ENCODE measurements around the gene TBCE.
A peak's percentile ranks its signal among the peaks of the same experiment; 100 is the strongest.

TBCE gene, protein sequence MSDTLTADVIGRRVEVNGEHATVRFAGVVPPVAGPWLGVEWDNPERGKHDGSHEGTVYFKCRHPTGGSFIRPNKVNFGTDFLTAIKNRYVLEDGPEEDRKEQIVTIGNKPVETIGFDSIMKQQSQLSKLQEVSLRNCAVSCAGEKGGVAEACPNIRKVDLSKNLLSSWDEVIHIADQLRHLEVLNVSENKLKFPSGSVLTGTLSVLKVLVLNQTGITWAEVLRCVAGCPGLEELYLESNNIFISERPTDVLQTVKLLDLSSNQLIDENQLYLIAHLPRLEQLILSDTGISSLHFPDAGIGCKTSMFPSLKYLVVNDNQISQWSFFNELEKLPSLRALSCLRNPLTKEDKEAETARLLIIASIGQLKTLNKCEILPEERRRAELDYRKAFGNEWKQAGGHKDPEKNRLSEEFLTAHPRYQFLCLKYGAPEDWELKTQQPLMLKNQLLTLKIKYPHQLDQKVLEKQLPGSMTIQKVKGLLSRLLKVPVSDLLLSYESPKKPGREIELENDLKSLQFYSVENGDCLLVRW

DNA sequence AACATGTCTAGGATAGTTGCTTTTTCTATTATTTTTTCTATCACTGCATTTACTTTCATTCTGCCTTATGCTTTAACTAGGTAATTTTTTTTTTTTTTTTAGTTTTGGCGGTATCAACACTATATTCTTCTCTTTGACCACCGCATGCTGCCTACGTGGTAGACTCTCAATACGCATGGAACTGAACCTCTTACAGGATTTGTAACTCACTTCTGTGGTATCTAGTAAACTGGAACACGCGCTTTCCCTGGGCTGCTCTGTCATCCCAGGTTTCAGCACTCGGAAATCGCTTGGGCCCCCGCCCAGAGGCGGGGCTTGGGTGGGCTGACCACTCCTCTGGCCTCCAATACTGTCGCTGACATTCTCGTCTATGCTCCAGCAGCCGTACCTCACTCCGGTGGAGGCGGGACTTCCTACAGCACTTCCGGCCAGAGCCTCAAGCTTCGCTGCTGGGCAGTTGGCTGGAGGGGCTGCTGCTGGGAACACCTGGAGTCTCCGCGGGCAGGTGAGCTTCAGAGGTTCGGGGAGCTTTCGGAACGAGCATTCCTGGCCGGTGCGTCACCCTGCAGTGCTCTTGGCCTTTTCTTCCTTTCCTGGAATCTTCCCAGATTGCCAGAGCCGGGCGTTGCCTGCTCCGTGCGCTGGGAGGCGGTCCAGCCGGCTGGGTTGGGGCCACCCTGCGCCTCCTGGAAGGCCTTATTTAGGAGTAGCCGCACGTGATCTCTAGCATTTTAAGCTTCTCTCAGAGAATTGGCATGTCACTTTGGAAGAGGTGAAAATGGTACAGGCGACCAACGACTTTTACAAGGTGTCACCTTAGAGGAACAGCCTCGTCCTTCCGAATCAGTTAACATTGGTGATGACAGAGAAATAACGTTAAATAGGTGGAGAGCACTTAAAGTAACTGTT is at the start of gene TBCE:
TBCE (plus strand) TSS at position 428 of the 909 bp plus-strand sequence. CDS start 12,623 bp downstream, outside the sequence.
- H3K4me3 ChIP-seq (ENCODE audit: low read depth, low read length) = peak within 1 kb of the TSS; percentile 73

DNA sequence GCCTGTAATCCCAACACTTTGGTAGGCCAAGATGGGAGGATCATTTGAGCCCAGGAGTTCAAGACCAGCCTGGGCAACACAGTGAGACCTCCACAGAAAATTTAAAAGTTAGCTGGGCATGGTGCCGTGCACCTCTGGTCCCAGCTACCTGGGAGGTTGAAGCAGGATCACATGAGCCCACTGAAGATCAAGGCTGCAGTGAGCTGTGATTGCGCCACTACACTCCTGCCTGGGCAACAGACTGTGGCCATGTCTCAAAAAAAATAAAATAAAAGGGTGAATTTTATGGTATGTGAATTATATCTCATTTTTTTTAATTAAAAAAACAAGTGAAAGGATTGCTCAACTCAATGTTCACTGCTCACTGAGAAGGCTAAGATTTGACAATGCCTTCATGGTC is 48.0 kb upstream of the TBCE start:
- no peak overlapping the region for H3K4me3 ChIP-seq (ENCODE audit: low read depth, low read length)

DNA sequence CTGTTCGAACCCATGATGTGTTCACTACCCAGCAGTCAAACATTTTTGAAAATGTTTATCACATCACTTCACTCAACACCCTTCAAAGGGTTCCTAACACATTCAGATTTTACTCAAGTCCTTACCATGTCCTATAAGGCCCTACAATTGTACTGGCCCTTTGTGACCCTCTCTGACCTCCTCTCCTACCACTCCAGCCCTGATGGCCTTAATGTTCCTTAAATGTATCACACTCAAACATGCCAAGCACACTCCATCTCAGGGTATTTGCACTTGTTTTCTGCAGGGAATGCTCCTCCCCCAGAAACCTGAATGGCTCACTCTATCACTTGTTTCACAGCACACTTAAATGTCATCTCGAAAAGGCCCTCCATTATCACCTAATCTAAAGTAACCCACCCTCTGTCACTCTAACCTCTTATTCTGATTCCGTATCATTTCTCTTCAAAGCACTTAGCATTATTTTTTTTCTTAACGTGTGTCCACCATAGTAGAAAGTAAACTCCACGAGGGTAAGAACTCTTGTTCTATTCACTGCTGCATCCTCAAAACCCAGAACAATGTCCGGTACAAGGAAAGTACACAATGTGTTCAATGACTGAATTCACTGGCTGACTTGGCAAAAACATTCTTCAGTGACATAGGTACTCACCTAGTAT is 46.6 kb upstream of the TBCE start:
- H3K4me3 ChIP-seq (ENCODE audit: low read depth, low read length) = no peak overlapping the region

DNA sequence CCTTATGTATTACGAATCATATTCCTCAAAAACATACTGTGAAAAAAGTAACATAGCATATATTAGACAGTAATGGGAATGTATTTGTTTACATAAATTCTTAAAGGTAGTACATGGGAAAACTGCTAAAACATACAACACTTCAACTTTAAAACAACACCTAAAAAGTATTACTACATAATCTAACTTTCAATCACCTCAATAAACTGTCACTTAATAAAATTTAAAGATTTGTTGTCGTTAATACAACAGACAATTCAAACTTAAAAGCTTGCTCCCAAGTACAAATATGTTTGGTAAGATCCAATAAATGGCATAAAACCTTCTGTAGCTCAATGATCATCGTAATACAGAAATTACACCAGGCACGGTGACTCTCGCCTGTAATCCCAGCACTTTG is 42.9 kb upstream of the TBCE start:
- no peak overlapping the region for H3K4me3 ChIP-seq (ENCODE audit: low read depth, low read length)

DNA sequence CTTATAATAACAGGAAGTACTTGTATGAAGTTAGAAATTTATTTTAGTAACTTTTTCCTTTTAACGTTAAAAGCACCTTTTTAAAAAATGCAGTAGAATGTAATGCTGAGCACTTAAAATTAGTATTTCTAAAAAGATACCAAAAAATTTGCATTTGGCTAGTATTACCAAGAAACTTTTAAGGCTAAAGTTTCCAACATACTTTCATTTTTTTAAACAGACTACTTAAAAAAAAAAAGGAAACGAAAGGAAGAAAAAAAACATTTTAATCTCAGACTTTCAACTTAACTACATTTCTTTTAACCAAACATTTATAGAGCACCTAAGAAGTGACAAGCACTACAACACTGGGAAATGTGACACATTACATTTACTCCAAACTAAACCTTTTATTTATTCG is 42.1 kb upstream of the TBCE start:
- no peak overlapping the region for H3K4me3 ChIP-seq (ENCODE audit: low read depth, low read length)

DNA sequence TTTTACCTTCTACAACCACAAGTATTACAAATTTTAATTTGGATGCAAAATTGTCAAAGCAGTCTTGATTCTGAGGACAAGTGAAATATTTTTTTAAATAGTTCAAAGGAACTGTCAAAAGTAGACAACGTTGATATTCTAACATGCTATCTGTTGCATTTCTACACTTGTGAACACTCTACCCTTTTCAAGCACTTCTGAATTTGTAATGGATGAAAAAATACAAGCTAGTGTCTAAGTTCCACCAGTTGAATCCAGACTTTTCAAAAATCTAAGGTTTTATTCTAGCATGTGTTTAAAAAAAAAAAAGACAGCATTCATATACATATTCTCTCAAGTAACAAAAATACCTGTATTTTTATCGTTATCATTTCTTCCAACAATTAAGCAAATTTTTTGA is 41.4 kb upstream of the TBCE start:
- peak overlapping the region; percentile 89 for H3K4me3 ChIP-seq (ENCODE audit: low read depth, low read length)

DNA sequence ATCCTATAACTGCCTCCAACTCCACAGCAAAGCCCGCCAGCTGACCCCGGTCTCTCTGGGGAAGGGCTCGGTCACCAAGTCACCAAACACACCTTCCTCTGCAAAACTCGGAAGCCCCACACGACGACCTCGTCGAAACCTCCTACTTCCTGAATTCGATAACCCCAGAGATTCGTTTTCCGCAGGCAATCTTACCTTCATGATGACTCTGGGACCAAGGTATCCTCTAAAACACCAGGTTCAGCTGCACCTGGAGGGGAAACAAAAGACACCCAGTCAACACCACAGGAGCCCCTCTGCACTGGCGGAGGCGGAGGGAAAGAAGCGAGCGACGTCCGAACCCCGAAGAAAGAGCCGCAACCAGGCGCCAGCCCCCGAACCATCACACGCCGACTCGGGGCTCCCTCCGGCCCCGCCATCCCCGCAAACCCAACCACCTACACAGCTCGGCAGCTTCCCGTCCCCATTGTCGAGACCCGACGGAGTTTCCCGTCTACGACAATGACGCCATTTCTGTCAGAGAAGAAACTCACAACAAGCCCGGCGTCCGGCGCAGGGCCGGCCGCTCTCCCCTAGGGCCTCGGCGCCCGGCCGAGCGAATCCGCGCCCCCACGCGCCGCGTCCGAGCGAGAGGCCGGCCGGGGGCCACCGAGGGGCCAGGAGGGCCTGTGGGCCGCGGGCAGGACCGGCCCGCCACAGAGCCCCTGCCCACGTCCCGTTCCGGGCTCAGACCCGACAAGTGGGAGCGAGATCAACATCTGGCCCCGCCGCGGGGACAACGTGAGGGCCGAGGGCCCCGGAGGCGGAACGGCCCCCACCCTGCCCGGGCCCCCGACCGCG is 40.3 kb upstream of the TBCE start:
- peak overlapping the region; percentile 89 for H3K4me3 ChIP-seq (ENCODE audit: low read depth, low read length)

DNA sequence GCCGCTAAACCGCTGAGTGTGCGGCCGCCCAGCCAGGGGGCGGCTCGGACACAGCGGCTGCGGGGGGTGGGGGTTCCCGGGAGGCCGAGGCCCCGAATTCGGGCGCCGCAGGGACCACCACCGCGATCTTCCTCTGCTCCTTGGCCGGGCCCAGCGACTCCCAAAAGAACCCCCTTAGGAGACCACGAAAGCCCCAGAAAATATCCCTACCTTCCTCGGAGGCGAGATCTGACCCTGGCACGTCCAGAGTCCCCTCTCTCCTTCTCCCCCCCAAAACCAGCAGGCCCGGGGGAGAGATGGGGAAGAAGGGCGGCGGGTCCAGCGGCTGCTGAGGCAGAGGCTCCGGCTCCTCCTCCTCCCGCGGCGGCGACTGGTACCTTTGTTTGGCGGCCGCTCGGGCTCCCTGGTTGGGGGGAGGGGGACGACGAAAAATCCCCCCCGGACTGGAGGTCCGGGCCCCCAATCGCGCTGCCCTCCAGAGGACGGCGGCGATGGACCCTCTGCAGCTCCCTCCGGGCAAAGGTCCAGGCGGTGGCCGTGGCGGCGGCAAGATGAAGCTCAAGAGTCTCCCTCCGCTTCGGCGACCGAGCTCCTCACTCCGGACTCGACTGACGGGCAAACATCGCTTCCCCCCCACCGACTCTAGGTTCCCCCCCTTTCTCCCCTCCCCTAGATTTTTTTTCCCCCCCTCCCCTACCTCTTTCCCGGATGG is 39.5 kb upstream of the TBCE start, which contains the start of gene ARID4B:
ARID4B (minus strand) TSS at position 621 of the 712 bp plus-strand sequence. CDS start 1,260 bp downstream, outside the sequence.
- H3K4me3 ChIP-seq (ENCODE audit: low read depth, low read length) = peak within 1 kb of the TSS; percentile 95

DNA sequence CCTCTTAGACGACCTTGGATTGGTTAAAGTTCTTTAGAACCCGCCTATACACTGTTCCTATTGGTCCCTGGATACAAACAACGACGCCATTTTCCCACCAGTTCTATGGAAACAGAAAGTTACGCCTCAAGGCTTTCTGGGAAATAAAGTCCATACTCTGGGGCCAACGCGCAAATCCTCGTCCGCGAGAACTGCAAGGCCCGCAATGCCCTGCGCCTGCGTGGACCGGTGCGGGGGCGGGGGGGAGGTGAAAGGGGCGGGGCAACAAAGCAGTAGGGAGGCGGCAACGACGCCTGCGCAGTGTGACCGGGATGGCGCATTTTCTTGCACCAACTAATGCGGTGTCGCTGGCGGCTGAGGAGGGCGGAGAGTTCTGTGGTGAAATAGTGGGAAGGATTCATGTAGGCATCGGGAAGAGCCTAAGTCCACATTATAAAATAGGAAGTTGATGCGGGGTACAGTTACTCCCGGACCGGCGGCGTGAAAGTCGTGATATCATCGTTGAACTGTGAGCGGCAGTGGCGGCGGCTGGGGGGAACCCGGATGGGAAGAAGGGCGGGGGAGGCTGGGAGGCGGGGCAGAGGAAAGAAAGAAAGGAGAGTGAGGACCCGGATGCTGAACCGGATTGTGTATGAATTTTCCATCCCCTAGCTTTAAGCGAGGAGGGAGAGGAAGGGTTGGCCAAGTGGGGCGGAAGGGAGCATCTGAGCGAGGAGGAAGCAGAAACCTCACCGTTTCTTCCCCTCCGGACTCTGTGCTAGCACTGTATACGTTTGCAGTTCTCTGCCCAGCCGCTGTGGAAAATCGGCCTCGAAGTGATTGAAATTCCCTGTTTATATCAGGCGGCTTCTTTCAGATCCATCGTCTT is 38.7 kb upstream of the TBCE start, which contains the start of gene GGPS1:
GGPS1 (plus strand) TSS at position 300 of the 868 bp plus-strand sequence. CDS start 6,695 bp downstream, outside the sequence.
- H3K4me3 ChIP-seq (ENCODE audit: low read depth, low read length) = peak within 1 kb of the TSS; percentile 95

DNA sequence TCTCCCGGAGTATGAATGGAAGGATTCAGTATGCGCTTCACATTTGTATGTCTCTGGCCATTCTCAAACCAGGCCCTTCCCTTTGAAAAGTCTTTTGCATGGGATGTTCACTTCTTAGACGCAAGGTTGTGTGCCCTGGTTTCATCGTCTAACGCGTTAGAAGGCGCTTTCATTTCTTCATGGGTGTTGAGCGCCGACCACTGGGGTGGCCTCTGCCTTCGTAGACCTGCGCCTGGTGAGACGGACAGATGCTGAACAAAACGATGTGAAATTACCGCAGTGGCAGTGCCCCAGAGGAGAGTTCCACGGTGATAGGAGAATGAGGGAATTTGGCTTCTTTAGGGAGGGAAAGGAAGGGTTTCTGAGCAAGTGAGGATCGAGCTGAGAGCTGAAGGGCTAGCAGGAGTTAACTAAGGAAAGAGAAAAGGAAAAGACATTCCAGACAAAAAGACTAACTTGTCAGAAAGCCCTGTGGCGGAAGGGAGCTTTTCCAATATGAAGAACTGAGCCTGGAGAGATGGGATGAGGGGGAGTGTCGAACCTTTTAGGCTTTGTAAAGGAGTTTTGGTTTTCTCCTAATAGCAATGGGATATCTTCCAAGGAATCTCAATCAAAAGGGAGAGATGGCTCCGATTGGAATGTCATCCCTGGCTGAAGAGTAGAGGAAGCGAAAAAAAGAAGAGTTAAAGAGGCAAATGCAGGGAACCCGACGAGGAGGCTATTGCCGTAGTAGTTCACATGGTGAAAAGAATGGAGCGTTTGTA is 37.9 kb upstream of the TBCE start:
- H3K4me3 ChIP-seq (ENCODE audit: low read depth, low read length) = peak overlapping the region; percentile 95

DNA sequence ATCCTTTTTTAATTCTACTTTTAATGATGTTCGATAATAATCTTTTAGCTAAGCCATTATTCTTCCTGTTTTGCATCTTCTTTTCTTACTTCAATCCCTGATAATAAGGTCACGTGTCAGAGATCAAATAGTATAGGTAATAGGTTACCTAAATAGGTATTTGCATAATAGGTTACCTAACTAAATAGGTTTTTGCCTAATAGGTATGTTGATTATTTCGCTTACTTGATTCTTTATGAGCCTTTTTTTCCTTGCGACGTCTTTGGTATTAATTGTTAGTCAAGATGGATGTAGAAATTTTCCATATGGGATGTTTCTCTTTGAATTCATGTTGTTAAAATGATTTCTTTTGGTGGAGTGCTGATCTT is 36.3 kb upstream of the TBCE start:
- no peak overlapping the region for H3K4me3 ChIP-seq (ENCODE audit: low read depth, low read length)

DNA sequence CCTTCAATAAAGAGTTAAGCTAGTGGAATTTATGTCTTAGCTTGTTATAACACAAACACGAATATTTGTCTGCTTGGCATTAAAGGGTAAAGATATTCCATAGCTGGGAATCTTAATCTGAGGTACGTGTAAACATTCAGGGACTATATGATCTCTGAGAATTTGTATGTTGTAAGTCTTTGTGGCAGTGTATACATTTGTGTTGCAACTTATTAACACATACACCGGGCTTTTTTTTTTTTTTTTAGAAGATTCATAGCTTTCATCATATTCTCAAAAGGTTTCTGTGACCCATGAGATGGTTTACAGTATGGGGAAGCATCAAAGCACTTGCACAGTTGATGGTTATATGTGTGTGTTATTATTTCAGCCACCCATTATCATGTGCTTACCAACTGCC is 35.8 kb upstream of the TBCE start:
- H3K4me3 ChIP-seq (ENCODE audit: low read depth, low read length) = no peak overlapping the region

DNA sequence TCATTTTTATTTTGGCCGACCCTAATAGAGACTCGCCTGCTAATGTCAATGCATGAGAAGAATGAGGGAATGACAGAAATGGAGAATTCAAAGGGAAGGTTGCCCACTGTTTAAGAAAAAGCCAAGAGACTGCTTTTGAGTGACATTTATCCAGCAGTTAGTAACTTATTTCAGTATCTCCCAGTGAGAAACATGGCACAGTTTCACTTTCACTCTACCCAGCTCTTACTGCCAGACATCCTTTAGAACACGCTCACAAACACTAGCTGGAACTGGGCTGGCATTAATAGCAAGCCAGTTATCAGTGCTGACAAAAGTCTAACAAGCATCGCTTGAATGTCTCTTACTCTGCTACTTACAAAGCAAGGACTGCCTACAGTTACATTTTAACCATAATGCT is 30.3 kb upstream of the TBCE start:
- H3K4me3 ChIP-seq (ENCODE audit: low read depth, low read length) = no peak overlapping the region

DNA sequence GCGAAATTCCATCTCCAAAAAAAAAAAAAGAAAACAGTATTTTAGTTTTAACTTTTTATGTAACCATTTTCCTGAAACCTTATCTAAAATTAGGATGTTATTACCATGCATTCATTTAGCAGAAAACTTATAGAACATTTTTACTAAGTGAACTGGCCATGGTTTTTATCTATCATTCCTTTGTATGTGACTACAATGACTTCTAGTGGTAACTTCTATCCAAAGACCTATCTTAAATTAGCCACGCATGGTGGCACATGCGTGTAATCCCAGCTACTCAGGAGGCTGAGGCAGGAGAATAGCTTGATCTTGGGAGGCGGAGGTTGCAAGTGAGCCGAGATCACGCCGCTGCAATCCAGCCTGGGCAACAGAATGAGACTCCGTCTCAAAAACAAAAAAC is 27.5 kb upstream of the TBCE start:
- H3K4me3 ChIP-seq (ENCODE audit: low read depth, low read length) = no peak overlapping the region

DNA sequence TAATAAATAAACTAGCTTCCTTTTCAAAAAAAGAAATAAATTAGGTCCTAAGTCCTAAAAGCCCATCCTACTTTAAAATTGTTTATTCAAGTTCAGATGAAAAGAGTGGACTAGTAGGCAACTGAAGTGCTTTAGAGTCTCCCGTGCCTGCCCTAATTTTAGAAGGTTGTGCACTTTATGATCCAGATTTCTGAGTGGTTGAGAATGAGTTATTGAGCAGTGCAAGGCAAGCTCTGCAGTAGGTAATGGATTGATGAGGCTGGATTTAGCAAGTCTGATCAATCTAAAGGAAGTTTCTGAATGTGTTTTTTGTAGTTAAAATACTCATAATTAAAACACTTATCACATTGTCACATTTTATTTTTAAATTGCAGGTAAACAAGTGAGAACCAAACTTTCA is 25.9 kb upstream of the TBCE start:
- H3K4me3 ChIP-seq (ENCODE audit: low read depth, low read length) = no peak overlapping the region

DNA sequence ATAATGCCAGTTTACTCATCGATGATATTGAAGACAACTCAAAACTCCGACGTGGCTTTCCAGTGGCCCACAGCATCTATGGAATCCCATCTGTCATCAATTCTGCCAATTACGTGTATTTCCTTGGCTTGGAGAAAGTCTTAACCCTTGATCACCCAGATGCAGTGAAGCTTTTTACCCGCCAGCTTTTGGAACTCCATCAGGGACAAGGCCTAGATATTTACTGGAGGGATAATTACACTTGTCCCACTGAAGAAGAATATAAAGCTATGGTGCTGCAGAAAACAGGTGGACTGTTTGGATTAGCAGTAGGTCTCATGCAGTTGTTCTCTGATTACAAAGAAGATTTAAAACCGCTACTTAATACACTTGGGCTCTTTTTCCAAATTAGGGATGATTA is 25.2 kb upstream of the TBCE start:
- H3K4me3 ChIP-seq (ENCODE audit: low read depth, low read length) = no peak overlapping the region

DNA sequence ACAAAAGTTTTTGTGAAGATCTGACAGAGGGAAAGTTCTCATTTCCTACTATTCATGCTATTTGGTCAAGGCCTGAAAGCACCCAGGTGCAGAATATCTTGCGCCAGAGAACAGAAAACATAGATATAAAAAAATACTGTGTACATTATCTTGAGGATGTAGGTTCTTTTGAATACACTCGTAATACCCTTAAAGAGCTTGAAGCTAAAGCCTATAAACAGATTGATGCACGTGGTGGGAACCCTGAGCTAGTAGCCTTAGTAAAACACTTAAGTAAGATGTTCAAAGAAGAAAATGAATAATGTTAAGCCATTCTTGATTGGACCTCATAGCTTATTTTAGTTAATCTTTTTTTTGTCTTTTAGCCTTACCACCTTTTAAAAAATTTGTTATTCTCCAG is 24.8 kb upstream of the TBCE start:
- H3K4me3 ChIP-seq (ENCODE audit: low read depth, low read length) = no peak overlapping the region

DNA sequence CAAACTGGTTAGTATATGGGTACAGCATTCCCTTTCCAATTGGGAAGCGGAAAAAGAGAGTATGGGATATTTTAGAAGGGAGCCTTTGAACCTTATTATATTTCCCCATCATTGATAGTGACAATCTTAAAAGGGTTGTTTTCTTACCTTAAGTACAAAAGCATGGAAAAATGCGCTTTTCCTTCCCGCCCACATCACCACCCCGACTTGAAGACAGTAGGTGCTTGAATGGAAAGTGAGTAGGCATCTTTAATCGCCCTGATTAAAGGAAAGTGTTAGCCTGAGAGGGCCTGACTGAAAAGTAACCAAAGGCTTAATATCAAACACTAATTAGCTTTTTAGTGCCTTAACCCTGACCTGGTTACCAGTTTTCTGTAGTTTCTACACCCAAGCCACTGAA is 23.5 kb upstream of the TBCE start:
- no peak overlapping the region for H3K4me3 ChIP-seq (ENCODE audit: low read depth, low read length)

Data from iPS-11a (cell line).